K562 (cell line): Measurements from ENCODE around the gene SUPT5H. TPM values are rescaled to one million over a fixed set of nuclear protein-coding genes. Genes with fewer than 3 reads are reported as not detected.

ENCODE experiments used
- CREB3L1 ChIP-seq: fragments of 450-650 bp; IDR thresholded peaks from 2 replicates; pipeline ENCODE4 v1.6.1; 2014; ENCODE audit warnings: low read depth, mild to moderate bottlenecking, moderate library complexity, borderline replicate concordance
- CREM ChIP-seq: IDR thresholded peaks from 2 replicates; pipeline ENCODE4 v1.6.1; 2014; ENCODE audit warnings: antibody characterized with exemption, low read depth
- KDM2B ChIP-seq: fragments of 250-450 bp; sonication (Bioruptor Pico); IDR thresholded peaks from 2 replicates; pipeline ENCODE4 v1.8.0; 2021; ENCODE audit warnings: mild to moderate bottlenecking, moderate library complexity
- MAFK ChIP-seq: IDR thresholded peaks from 2 replicates; pipeline ENCODE4 v1.6.1; 2011; ENCODE audit warnings: low read length, improper control_type of control experiment
- PCBP1 ChIP-seq: fragments of 200-400 bp; formaldehyde crosslinking; IDR thresholded peaks from 2 replicates; pipeline ENCODE4 v1.6.1; 2018; ENCODE audit warnings: mild to moderate bottlenecking, low read depth, low read length; ENCODE audit not compliant: poor library complexity, severe bottlenecking
- POU5F1 ChIP-seq: fragments of 150-350 bp; IDR thresholded peaks from 2 replicates; pipeline ENCODE4 v1.6.1; 2014; ENCODE audit warnings: borderline replicate concordance, low read length, low read depth, mild to moderate bottlenecking; ENCODE audit not compliant: partially characterized antibody
- SMAD3 ChIP-seq: fragments of 450-650 bp; formaldehyde crosslinking; conservative IDR thresholded peaks from 2 replicates; pipeline ENCODE4 v1.4.0; 2020; ENCODE audit warnings: mild to moderate bottlenecking
- SMARCA4 ChIP-seq: fragments of 450-650 bp; IDR thresholded peaks from 2 replicates; pipeline ENCODE4 v1.6.1; 2016
- TAF1 ChIP-seq: IDR thresholded peaks from 2 replicates; pipeline ENCODE4 v1.6.1; 2011; ENCODE audit warnings: mild to moderate bottlenecking, low read length, moderate library complexity; ENCODE audit not compliant: insufficient read depth, control insufficient read depth, severe bottlenecking; ENCODE audit errors: extremely low read depth
- ZNF318 ChIP-seq, 2 experiments: fragments of 450-650 bp; IDR thresholded peaks; 2 replicates each; pipeline ENCODE4 v1.6.1; 2016; ENCODE audit warnings: mild to moderate bottlenecking in 2 of 2, borderline replicate concordance in 1 of 2, low read depth in 1 of 2, moderate library complexity in 1 of 2
- ZNF785 ChIP-seq: fragments of 250-450 bp; sonication (Bioruptor Pico); IDR thresholded peaks from 2 replicates; pipeline ENCODE4 v1.4.0; 2020; ENCODE audit warnings: mild to moderate bottlenecking
- polyA plus RNA-seq, 8 experiments: library from polyadenylated mRNA; depleted of rRNA in 4 of 8; stranded (reverse) in 5 of 8; unstranded in 3 of 8; fragments of >200 nt; fragmentation: Nextera tagmentation in 2 of 8; fragmentation: Illumina TruSeq in 1 of 8; extraction: Ambion mirVana in 2 of 8; extraction: Trizol in 1 of 8; gene quantifications; 2 replicates each; pipeline versions ENCODE4 v1.2.1 to v1.2.3, GENCODE V29; 2011 to 2014; ENCODE audit warnings: inconsistent platforms in 1 of 8, missing spikeins in 1 of 8
- total RNA-seq, 7 experiments: library from RNA; depleted of rRNA in 6 of 7; stranded (reverse); fragments of >200 nt in 6 of 7; fragmentation: Illumina TruSeq in 2 of 7; extraction: Trizol in 2 of 7; gene quantifications; 2 replicates each; pipeline versions ENCODE4 v1.2.1 to v1.2.3, GENCODE V29; 2011 to 2021; ENCODE audit warnings: low replicate concordance in 1 of 7
- TF ChIP-seq, protein P1 (sequence below): fragments of 450-650 bp; conservative IDR thresholded peaks from 2 replicates; pipeline ENCODE4 v1.6.1; 2016; ENCODE audit warnings: missing genetic modification characterization, low read depth, mild to moderate bottlenecking, missing compliant biosample characterization, moderate library complexity
- TF ChIP-seq, protein P2 (sequence below): IDR thresholded peaks from 2 replicates; pipeline ENCODE4 v1.6.1; 2014; ENCODE audit warnings: antibody characterized with exemption

Gene SUPT5H
- total and polyA plus RNA-seq, 9 of the 15 experiments (the other 6 are each of a cell fraction or from before 2014, with no cell fraction given) = 13.3 to 85.9 (median 35.9) TPM

GRCh38 chr19:39403331-39404312 lies 41.8 kb upstream of the SUPT5H start (continued):
- TF ChIP-seq CREB3L1 (no peak), SMAD3 (CRISPR knock-in tag) (no peak), ZNF318 (IDR thresholded peaks at IDR 0.05; ENCODE audit: borderline replicate concordance in 1 of 2, low read depth in 1 of 2) (peak in 1 of 2 experiments; percentile 85; a peak in 1 of 4 replicates), KDM2B (no peak), PCBP1 (no peak), POU5F1 (no peak), TAF1 (no peak), MAFK (peak; percentile 69; the same call in 1 of the 2 replicates), SMARCA4 (0 out of 2 replicates have a peak, but pooled peaks have one; percentile 77), ZNF785 (CRISPR knock-in tag) (no peak), CREM (peak; percentile 76; the same call in 1 of the 2 replicates)
- TF ChIP-seq, protein P1, sequence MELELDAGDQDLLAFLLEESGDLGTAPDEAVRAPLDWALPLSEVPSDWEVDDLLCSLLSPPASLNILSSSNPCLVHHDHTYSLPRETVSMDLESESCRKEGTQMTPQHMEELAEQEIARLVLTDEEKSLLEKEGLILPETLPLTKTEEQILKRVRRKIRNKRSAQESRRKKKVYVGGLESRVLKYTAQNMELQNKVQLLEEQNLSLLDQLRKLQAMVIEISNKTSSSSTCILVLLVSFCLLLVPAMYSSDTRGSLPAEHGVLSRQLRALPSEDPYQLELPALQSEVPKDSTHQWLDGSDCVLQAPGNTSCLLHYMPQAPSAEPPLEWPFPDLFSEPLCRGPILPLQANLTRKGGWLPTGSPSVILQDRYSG (tag) = no peak
- TF ChIP-seq, protein P2, sequence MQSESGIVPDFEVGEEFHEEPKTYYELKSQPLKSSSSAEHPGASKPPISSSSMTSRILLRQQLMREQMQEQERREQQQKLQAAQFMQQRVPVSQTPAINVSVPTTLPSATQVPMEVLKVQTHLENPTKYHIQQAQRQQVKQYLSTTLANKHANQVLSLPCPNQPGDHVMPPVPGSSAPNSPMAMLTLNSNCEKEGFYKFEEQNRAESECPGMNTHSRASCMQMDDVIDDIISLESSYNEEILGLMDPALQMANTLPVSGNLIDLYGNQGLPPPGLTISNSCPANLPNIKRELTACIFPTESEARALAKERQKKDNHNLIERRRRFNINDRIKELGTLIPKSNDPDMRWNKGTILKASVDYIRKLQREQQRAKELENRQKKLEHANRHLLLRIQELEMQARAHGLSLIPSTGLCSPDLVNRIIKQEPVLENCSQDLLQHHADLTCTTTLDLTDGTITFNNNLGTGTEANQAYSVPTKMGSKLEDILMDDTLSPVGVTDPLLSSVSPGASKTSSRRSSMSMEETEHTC = peak; percentile 89
